ENCODE data around the gene TMIGD2. TPM values are rescaled to one million over a fixed set of nuclear protein-coding genes. Genes with fewer than 3 reads are reported as not detected.

The TMIGD2 gene
- total RNA-seq, 1 experiment from 2014 or later = 0.94 TPM

- TF ChIP-seq, protein P1, sequence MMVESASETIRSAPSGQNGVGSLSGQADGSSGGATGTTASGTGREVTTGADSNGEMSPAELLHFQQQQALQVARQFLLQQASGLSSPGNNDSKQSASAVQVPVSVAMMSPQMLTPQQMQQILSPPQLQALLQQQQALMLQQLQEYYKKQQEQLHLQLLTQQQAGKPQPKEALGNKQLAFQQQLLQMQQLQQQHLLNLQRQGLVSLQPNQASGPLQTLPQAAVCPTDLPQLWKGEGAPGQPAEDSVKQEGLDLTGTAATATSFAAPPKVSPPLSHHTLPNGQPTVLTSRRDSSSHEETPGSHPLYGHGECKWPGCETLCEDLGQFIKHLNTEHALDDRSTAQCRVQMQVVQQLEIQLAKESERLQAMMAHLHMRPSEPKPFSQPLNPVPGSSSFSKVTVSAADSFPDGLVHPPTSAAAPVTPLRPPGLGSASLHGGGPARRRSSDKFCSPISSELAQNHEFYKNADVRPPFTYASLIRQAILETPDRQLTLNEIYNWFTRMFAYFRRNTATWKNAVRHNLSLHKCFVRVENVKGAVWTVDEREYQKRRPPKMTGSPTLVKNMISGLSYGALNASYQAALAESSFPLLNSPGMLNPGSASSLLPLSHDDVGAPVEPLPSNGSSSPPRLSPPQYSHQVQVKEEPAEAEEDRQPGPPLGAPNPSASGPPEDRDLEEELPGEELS (CRISPR knock-in tag; IDR thresholded peaks at IDR 0.05) = no peak
- TF ChIP-seq NR2C2 (CRISPR knock-in tag; IDR thresholded peaks at IDR 0.05) = no peak
These were observed 1.8 kb upstream of the TMIGD2 start (continued) for GRCh38 chr19:4303819-4304537.

GRCh38 chr19:4301590-4302242, 473 bp downstream of the TMIGD2 start:
- no peak for TF ChIP-seq MAX (CRISPR knock-in tag; IDR thresholded peaks at IDR 0.05)
- TF ChIP-seq CREM (CRISPR knock-in tag; IDR thresholded peaks at IDR 0.05) = no peak
- H3K27me3 Mint-ChIP-seq (ENCODE audit: low read depth) = peaks cover 5% of the 10 kb centered on the region
- ChIA-PET CTCF (interaction anchor here (0.6 to 2.5 kb wide), 3 partner anchors 34 to 161 kb away, joined by 3 to 15 read pairs (median 12); no protein-coding TSS in a partner anchor), POLR2A (interaction anchor here (0.6 kb wide), 1 partner anchor 97 kb away, joined by 3 read pairs; no protein-coding TSS in a partner anchor)
- H3K36me3 Mint-ChIP-seq = peaks cover 6% of the 10 kb centered on the region; the same call in 1 of the 2 replicates
- H3K9me3 Mint-ChIP-seq = no peaks in the 10 kb centered on the region
- ATAC-seq (no peak), DNase-seq (ENCODE audit: low spot score) (no peak)
- peaks cover 17% of the 10 kb centered on the region for H3K4me1 Mint-ChIP-seq
- H3K4me3 Mint-ChIP-seq = no peak overlapping the region
- peak overlapping the region; percentile 1; the same call in 1 of the 2 replicates for H3K27ac Mint-ChIP-seq

GRCh38 chr19:4300589-4300988, 1.6 kb downstream of the TMIGD2 start:
- ChIA-PET POLR2A (no interaction called here), CTCF (no interaction called here)
- no peak for DNase-seq (ENCODE audit: low spot score)
- H3K4me3 Mint-ChIP-seq = no peak overlapping the region
- H3K27me3 Mint-ChIP-seq (ENCODE audit: low read depth) = peaks cover 14% of the 10 kb centered on the region
- H3K27ac Mint-ChIP-seq = no peak overlapping the region; the same call in 1 of the 2 replicates
- H3K9me3 Mint-ChIP-seq = no peaks in the 10 kb centered on the region
- H3K4me1 Mint-ChIP-seq = peaks cover 17% of the 10 kb centered on the region
- ATAC-seq = no peak
- H3K36me3 Mint-ChIP-seq = peaks cover under 1% of the 10 kb centered on the region; the same call in 1 of the 2 replicates
- TF ChIP-seq, protein P2, sequence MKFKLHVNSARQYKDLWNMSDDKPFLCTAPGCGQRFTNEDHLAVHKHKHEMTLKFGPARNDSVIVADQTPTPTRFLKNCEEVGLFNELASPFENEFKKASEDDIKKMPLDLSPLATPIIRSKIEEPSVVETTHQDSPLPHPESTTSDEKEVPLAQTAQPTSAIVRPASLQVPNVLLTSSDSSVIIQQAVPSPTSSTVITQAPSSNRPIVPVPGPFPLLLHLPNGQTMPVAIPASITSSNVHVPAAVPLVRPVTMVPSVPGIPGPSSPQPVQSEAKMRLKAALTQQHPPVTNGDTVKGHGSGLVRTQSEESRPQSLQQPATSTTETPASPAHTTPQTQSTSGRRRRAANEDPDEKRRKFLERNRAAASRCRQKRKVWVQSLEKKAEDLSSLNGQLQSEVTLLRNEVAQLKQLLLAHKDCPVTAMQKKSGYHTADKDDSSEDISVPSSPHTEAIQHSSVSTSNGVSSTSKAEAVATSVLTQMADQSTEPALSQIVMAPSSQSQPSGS (CRISPR knock-in tag; IDR thresholded peaks at IDR 0.05; ENCODE audit: borderline replicate concordance, low read depth) = no peak
- TF ChIP-seq GTF2I (CRISPR knock-in tag; conservative IDR thresholded peaks at IDR 0.05) = peak; percentile 67; the same call in 1 of the 2 replicates

GRCh38 chr19:4298810-4299550, 3.2 kb downstream of the TMIGD2 start:
- peaks cover 15% of the 10 kb centered on the region for H3K27me3 Mint-ChIP-seq (ENCODE audit: low read depth)
- no peak for ATAC-seq
- CTCF ChIA-PET = interaction anchor here (0.6 to 6.1 kb wide), 3 partner anchors 31 to 66 kb away, joined by 3 to 54 read pairs (median 6); no protein-coding TSS in a partner anchor

More at GRCh38 chr19:4298810-4299550, 3.2 kb downstream of the TMIGD2 start:
- H3K36me3 Mint-ChIP-seq = no peaks in the 10 kb centered on the region
- TF ChIP-seq ZNF121 (CRISPR knock-in tag; IDR thresholded peaks at IDR 0.05) (peak; percentile 29; the same call in 1 of the 2 replicates), PRRX2 (CRISPR knock-in tag; IDR thresholded peaks at IDR 0.05) (no peak), SMAD3 (CRISPR knock-in tag; IDR thresholded peaks at IDR 0.05; ENCODE audit: borderline replicate concordance) (no peak)
- no peak for DNase-seq (ENCODE audit: low spot score)
- POLR2A ChIA-PET = no interaction called here
- H3K4me3 Mint-ChIP-seq = no peak overlapping the region
- peaks cover 16% of the 10 kb centered on the region for H3K4me1 Mint-ChIP-seq
- no peaks in the 10 kb centered on the region for H3K9me3 Mint-ChIP-seq
- no peak overlapping the region for H3K27ac Mint-ChIP-seq
